ENCODE results near the gene MESD.
"Not testable (repeated sequence)": the region's sequence is repeated elsewhere in the genome, so short reads cannot be mapped to it uniquely, and the experiment has no call there.

MESD gene

DNA sequence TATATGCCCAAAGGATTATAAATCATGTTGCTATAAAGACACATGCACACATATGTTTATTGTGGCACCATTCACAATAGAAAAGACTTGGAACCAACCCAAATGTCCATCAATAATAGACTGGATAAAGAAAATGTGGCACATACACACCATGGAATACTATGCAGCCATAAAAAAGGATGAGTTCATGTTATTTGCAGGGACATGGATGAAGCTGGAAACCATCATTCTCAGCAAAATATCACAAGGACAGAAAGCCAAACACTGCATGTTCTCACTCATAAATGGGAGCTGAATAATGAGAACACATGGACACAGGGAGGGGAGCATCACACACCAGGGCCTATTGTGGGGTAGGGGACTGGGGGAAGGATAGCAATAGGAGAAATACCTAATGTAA lies 24.2 kb downstream of the MESD start:
- not testable (repeated sequence) for DNase-seq (ENCODE audit: low read depth in 2 of 2)

DNA sequence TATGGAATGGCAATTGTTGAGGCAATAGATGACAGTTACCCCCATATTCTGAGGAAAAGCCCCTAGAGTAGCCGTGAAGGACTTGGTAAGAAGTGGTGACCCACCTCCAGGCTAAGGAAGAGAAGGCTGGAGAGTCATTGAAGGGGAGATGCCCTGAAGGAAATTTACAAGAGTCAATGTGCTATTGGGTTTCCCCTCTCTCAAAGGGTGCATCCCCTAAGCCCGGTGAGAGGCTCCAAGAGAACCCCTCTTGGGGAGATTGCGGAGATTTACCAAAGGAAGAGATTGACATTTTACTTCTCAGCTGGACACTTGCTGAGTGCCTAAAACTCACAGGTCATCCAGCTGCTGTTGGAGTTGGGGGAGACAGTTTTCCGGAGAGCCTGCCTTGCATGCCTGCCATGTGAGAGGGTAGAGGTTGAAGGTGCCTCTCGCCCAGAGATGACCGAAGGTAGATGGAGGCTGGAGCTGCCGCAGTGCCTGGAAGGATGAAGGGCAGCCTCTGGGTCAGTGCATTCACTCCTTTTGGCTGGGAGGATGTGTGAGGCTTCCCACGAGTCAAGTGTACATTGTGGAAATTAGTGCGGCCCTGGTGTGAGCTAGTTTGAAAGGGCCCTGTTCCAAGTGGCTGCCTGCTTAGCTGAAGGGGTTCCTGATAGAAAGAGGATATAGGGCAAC lies 30.7 kb downstream of the MESD start:
- DNase-seq (ENCODE audit: low read depth in 2 of 2) = no peak

DNA sequence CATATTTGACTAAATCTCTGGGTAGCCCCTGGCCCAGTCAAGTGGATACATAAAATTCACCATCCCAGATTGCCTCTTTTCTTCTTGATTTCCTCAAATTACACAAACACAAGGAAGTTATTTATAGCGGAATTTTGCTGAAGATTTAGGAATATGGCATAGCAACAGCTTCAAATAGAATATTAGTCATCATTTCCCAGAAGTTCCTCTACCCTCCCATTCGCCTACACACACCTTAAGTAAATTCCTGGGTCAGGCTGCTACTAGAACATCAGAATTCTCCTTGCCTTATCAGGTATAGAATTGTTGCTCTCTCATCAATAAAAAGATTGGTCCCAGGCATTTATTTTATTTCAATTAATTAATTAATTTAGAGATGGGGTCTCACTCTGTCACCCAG lies 31.6 kb downstream of the MESD start:
- no peak for DNase-seq (ENCODE audit: low read depth in 2 of 2)

- no peak for DNase-seq (ENCODE audit: low read depth in 2 of 2)
Observed at GRCh38 chr15:80957556-80957955, 32.1 kb downstream of the MESD start.

- peak; percentile 62 to 65 for DNase-seq (ENCODE audit: low read depth in 2 of 2)
Observed at GRCh38 chr15:80955571-80956452, 33.8 kb downstream of the MESD start.

GRCh38 chr15:80953953-80954778 lies 35.5 kb downstream of the MESD start:
- DNase-seq (ENCODE audit: low read depth in 2 of 2) = no peak

GRCh38 chr15:80953001-80953952 lies 36.3 kb downstream of the MESD start:
- no peak for DNase-seq (ENCODE audit: low read depth in 2 of 2)

- DNase-seq (ENCODE audit: low read depth in 2 of 2) = no peak
Observed at GRCh38 chr15:80951941-80952340, 37.7 kb downstream of the MESD start.

GRCh38 chr15:80950291-80951078 lies 39.1 kb downstream of the MESD start:
- no peak for DNase-seq (ENCODE audit: low read depth in 2 of 2)

- DNase-seq (ENCODE audit: low read depth in 2 of 2) = no peak
Observed at GRCh38 chr15:80949756-80950155, 39.9 kb downstream of the MESD start.

DNA sequence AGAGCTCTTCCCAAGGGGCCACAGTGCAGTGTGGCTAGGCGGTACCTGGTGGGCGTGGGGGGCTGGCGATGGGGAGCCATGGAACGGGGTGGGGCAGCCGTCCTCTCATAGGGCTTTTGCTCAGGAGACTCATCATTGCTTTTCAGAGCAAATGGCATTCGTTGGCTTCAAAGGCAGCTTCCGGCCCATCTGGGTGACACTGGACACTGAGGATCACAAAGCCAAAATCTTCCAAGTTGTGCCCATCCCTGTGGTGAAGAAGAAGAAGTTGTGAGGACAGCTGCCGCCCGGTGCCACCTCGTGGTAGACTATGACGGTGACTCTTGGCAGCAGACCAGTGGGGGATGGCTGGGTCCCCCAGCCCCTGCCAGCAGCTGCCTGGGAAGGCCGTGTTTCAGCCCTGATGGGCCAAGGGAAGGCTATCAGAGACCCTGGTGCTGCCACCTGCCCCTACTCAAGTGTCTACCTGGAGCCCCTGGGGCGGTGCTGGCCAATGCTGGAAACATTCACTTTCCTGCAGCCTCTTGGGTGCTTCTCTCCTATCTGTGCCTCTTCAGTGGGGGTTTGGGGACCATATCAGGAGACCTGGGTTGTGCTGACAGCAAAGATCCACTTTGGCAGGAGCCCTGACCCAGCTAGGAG lies 40.8 kb downstream of the MESD start:
- no peak for DNase-seq (ENCODE audit: low read depth in 2 of 2)

DNA sequence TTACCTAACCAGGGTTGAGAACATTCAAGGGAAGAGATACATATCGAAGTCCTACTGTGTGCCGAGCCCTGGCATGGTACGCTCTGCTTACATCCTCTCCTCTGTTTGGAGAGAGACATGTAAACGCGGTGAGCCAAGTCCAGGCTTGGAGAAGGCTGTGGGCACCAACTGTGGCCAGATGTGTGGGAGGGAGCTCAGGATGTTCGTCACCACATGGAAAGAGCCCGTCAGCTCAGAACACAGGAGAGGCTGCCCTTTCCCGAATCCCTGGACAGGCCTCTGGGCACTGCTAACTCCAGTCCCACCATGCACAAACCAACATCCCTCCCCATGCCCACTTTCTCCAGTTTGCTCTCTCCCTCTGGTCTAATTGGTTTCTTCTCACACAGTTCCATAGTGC lies 43.0 kb downstream of the MESD start:
- no peak for DNase-seq (ENCODE audit: low read depth in 2 of 2)

DNA sequence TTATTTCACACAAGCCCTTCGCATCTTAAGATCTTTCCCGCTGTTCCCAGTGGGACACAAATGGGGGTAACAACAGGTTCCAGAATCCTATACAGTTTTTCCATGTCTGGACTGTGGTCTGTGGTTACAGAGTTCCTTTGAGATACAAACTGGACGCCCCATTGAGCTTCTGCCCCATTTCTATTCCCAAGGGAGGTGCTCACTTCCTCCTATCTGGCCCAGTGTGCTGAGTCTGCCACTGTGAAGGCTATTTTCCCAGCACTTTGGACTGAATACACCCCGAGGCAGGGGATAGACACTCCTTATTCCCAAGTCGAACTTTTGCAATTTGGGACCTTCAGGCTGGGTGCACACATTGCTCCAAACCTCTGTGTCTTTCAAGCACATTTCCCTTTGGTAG lies 44.0 kb downstream of the MESD start:
- no peak for DNase-seq (ENCODE audit: low read depth in 2 of 2)

DNA sequence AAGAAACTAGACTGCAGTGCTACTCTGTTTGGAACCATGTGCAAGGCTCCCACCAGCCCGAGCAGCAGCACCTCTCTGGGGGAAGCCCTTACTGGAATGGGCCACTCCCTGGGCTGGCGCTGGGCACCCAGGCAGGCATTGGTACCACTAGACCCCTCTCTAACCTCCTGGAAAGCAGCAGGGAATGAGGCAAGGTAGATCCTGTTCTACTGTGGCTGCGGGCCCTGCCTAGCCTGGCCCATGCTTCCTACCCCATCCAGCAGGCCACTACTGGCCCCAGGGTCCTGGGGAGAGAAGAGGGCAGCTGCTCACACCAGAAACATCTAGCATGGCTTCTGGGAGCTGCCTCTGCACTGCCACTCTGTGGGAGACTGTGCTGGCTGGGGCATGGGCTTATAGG lies 44.8 kb downstream of the MESD start:
- no peak for DNase-seq (ENCODE audit: low read depth in 2 of 2)

DNA sequence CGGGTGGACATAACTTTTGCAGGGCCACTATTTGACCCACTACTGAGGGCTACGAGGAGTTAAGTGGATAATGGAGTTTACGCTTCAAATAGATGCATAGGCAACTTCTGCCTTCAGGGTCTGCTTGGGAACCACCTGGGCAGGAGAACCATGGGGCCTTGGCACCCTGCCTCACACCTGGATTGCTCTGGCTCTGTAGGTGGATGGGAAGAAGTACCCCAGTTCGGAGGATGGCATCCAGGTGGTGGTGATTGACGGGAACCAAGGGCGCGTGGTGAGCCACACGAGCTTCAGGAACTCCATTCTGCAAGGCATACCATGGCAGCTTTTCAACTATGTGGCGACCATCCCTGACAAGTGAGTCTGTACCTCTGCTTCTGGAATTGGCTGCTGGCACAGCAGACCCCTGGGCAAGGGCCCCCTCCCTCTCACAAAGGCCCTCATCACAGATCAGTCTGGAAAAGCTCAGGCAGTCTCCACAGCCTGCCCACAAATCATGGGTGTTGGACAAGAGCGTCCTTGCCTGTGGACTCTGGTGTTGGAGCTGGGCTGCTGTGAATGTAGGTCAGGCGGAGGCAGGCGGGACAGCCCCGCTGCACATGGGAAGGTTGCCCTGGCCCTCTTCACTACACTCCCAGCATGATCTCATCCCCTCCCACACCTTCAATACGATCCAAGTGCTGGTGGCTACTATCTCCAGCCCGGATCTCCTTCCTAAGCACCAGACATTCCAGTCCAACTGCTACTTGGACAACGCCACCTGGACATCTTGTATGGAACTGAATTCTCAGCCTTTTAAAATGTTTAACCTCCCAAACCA lies 46.7 kb downstream of the MESD start:
- DNase-seq (ENCODE audit: low read depth in 2 of 2) = no peak

GRCh38 chr15:80942266-80942665 lies 47.4 kb downstream of the MESD start:
- no peak for DNase-seq (ENCODE audit: low read depth in 2 of 2)

GRCh38 chr15:80940851-80941250 lies 48.8 kb downstream of the MESD start:
- no peak for DNase-seq (ENCODE audit: low read depth in 2 of 2)

DNA sequence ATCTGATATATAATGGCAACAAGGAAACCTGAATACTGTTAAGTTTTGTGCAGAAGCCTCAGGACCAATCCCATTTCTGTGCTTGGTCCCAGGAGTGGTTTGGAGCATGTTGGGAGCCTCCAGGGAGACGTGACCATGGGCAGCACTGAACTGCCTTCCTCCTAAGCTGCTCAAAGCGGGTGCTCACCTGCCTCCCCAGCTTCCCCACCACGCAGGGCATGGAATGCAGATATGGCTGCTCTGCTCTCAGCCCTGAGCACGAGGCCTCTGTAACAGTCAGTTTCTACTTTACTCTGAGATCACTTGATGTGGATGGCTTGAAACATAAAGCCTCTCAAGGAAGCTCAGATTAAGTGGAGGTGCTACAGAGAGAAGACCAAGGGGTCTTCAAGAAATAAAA lies 49.3 kb downstream of the MESD start:
- no peak for DNase-seq (ENCODE audit: low read depth in 2 of 2)

DNA sequence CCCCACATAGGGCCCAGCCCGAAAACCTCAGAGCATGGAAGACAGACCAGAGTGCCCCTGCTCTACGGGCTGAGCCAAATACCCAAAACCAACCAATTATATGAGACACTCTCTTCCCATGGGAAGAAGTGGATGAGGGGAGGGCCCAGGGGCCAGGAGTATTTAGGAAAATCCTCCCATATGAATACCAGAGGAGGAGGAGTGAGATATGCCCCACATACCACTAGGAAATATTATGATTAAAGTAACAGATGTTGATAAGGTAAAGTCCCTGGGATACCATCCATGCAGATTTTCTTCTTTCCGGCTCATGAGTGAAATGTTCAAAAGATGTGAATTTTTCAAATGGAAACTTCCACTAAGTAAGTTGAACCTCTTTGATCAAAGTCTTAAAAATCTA lies 50.4 kb downstream of the MESD start:
- no peak for DNase-seq (ENCODE audit: low read depth in 2 of 2)

Data from stimulated activated CD8-positive, alpha-beta memory T cell treated with anti-CD3 and anti-CD28 coated beads, Interleukin-15, amount 100 ng/mL, for 48 hours (primary cell).